Measurements from ENCODE around the gene PUDP. TPM values are rescaled to one million over a fixed set of nuclear protein-coding genes. Genes with fewer than 3 reads are reported as not detected.

PUDP gene
- total RNA-seq, 1 donor from 2014 or later: 18.4 TPM

GRCh38 chrX:7059214-7059838 is 88.6 kb downstream of the PUDP start:
- H3K9me3 Mint-ChIP-seq (ENCODE audit: unreplicated experiment): no peaks in the 10 kb centered on the region
- H3K27me3 Mint-ChIP-seq (ENCODE audit: unreplicated experiment): no peaks in the 10 kb centered on the region
- DNase-seq (ENCODE audit: extremely low spot score, unreplicated experiment): no peak
- no peak overlapping the region for H3K4me3 Mint-ChIP-seq (ENCODE audit: unreplicated experiment)
- no peak for TF ChIP-seq CTCF (IDR thresholded peaks at IDR 0.05)
- no peak overlapping the region for H3K27ac Mint-ChIP-seq (ENCODE audit: unreplicated experiment)
- peaks cover 4% of the 10 kb centered on the region for H3K4me1 Mint-ChIP-seq (ENCODE audit: unreplicated experiment)
- peaks cover 27% of the 10 kb centered on the region for H3K36me3 Mint-ChIP-seq (ENCODE audit: unreplicated experiment)

GRCh38 chrX:7055386-7056137 is 92.4 kb downstream of the PUDP start:
- H3K36me3 Mint-ChIP-seq (ENCODE audit: unreplicated experiment): peaks cover 22% of the 10 kb centered on the region
- no peak overlapping the region for H3K27ac Mint-ChIP-seq (ENCODE audit: unreplicated experiment)
- no peaks in the 10 kb centered on the region for H3K27me3 Mint-ChIP-seq (ENCODE audit: unreplicated experiment)

GRCh38 chrX:7054219-7055216 is 93.4 kb downstream of the PUDP start:
- TF ChIP-seq CTCF (IDR thresholded peaks at IDR 0.05): no peak
- no peaks in the 10 kb centered on the region for H3K4me1 Mint-ChIP-seq (ENCODE audit: unreplicated experiment)
- H3K4me3 Mint-ChIP-seq (ENCODE audit: unreplicated experiment): no peak overlapping the region
- peaks cover 25% of the 10 kb centered on the region for H3K36me3 Mint-ChIP-seq (ENCODE audit: unreplicated experiment)
- H3K27ac Mint-ChIP-seq (ENCODE audit: unreplicated experiment): no peak overlapping the region
- H3K9me3 Mint-ChIP-seq (ENCODE audit: unreplicated experiment): no peaks in the 10 kb centered on the region
- H3K27me3 Mint-ChIP-seq (ENCODE audit: unreplicated experiment): no peaks in the 10 kb centered on the region
- DNase-seq (ENCODE audit: extremely low spot score, unreplicated experiment): no peak

More at GRCh38 chrX:7055386-7056137, 92.4 kb downstream of the PUDP start:
- no peak for DNase-seq (ENCODE audit: extremely low spot score, unreplicated experiment)
- Mint-ChIP-seq H3K4me1 (ENCODE audit: unreplicated experiment) (no peaks in the 10 kb centered on the region), H3K4me3 (ENCODE audit: unreplicated experiment) (no peak overlapping the region), H3K9me3 (ENCODE audit: unreplicated experiment) (no peaks in the 10 kb centered on the region)
- TF ChIP-seq CTCF (IDR thresholded peaks at IDR 0.05): no peak

GRCh38 chrX:7052541-7052940 is 95.4 kb downstream of the PUDP start:
- no peak overlapping the region for H3K27ac Mint-ChIP-seq (ENCODE audit: unreplicated experiment)
- TF ChIP-seq CTCF (IDR thresholded peaks at IDR 0.05): no peak
- H3K4me3 Mint-ChIP-seq (ENCODE audit: unreplicated experiment): no peak overlapping the region
- no peaks in the 10 kb centered on the region for H3K27me3 Mint-ChIP-seq (ENCODE audit: unreplicated experiment)
- DNase-seq (ENCODE audit: extremely low spot score, unreplicated experiment): no peak
- no peaks in the 10 kb centered on the region for H3K4me1 Mint-ChIP-seq (ENCODE audit: unreplicated experiment)
- peaks cover 26% of the 10 kb centered on the region for H3K36me3 Mint-ChIP-seq (ENCODE audit: unreplicated experiment)
- H3K9me3 Mint-ChIP-seq (ENCODE audit: unreplicated experiment): no peaks in the 10 kb centered on the region
